GM18505 (cell line): Measurements from ENCODE around the gene DNER.
"Not testable (repeated sequence)": the region's sequence is repeated elsewhere in the genome, so short reads cannot be mapped to it uniquely, and the experiment has no call there.

Experiments used
- ATAC-seq: cut with Tn5 transposase; IDR thresholded peaks from one replicate; pipeline ENCODE4 v1.9.1; 2021; ENCODE audit not compliant: unreplicated experiment
- POLR2A ChIP-seq: IDR thresholded peaks from 4 replicates; pipeline ENCODE4 v1.6.1; 2011; ENCODE audit warnings: borderline replicate concordance; ENCODE audit not compliant: insufficient read depth, insufficient read length; ENCODE audit errors: extremely low read depth

Gene DNER

DNA sequence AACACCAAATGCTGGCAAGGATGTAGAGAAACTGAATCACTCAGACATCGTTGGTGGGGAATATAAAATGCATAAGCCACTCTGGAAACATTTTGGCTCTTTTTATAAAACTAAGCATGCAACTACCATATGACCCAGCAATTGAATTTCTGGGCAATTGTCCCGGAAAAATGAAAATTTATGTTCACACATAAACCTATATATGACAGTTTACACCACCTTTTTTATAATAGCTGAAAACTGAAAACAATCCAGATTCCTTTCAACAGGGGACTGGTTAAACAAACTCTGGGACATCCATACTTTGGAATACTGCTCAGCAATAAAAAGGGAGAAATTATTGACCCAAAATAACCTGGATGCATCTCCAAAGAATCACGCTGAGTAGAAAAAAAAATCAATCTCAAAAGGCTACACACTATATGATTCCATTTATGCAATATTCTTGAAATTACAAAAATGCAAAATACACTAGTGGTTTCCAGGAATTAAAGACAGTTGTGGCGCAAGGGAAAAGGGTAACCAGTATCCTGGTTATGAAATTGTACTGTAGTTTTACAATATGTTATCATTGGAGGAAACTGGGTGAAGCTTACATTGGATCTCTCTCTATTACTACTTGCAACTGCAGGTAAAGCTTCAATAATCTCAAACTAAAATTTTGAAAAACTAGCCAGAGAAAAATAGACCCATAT is 313.0 kb downstream of the DNER start:
- TF ChIP-seq POLR2A, result no peak
- ATAC-seq, result no peak

DNA sequence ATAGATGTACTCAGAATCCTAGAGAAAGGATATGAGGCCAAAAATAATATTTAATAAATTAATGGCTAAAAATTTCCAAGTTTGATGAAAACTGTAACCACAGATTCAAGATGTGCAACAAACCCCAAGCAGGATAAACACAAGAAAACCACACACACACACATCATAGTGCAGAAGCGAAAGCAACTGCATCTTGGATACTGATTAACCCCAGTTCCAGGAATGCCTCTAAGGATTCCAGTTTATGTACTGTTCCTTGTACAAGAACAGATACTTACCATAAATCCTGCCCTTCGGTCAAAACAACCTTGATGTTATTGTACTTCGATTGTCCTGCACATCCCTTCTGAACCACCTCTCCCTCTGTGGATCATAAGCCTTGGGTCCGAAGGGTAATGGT is 320.4 kb downstream of the DNER start:
- TF ChIP-seq POLR2A, result no peak

DNA sequence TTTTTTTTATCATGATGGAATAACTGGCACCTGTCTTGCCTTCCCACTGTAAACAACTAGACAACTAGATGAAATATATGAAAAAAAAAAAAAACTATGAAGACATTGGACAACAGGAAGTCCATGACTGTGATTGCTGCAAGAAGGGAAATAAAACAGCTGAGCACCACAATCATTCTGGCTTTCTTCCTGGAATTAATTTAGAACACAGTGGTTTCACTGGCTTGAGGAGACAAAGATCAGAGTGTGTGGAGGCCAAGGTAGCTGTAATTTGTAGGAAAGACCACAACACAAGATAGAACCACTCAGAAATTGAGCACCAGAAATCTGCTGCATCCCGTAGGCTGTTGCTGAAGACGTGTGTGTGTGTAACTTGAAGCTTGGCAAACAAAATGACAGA is 322.2 kb downstream of the DNER start:
- no peak for ATAC-seq
- no peak for TF ChIP-seq POLR2A

More for the DNA sequence above, 320.4 kb downstream of the DNER start:
- no peak for ATAC-seq

DNA sequence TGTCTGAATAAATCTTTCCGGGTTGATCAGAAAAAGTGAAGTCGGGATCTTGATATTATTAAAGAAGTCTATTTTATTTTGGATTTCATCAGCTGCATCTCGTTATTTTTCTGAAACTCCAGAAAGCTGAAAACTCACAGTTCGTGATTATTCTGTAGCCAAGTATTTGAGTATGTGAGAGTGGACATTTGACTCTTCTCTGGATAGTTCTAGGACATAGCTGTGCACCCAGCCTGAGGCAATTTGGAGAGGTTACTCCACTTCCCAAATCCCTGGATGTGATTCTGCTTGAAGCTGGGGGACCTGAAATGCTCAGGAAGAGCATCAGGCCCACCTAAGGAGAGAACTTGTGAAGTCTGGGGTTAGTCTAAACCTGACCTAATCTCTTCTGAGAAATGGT is 325.6 kb downstream of the DNER start:
- no peak for ATAC-seq
- no peak for TF ChIP-seq POLR2A

DNA sequence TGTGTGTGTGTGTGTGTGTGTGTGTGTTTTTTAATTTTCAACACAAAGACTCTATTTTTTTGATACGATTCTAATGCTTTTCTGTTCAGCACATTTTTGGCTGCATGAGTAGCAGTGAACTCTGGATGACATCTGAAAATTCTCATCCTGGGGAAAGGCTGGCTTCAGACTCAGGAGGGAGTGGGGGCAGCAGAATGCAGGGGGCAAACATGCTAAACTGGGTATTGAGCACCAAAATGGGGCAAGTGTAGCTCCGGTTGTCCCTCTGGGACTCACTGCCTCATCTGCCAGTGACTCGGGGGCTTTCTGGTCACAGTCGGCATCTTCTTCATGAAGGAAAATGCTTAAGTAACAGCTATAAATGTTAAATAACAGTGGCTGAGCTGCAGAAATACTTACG is 326.5 kb downstream of the DNER start:
- TF ChIP-seq POLR2A, result no peak
- ATAC-seq, result no peak

DNA sequence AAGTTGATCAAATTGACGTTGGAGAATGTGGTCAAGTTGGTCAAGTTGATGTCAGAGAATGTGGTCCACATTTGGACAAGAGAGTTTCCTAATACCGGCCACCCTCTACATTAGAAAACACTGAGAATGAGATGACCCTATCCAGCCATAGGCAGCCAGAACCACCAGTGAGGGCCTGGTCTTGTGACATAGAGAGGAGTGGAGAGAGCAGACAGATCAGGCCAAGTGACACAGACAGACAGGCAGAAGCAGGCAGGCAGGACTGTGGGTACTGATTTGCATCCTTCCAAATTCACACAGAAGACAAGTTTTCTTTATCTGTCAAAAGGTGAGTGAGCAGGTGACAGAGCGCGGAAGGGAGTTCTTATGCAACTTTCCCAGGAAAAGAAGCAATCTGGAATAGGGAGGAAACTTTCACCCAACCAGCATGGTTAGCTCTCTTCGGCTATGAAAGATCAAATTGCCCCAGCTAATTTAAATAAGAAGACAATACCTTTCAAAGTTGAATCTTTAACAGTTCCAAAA is 334.2 kb downstream of the DNER start:
- ATAC-seq, result no peak
- TF ChIP-seq POLR2A, result no peak

DNA sequence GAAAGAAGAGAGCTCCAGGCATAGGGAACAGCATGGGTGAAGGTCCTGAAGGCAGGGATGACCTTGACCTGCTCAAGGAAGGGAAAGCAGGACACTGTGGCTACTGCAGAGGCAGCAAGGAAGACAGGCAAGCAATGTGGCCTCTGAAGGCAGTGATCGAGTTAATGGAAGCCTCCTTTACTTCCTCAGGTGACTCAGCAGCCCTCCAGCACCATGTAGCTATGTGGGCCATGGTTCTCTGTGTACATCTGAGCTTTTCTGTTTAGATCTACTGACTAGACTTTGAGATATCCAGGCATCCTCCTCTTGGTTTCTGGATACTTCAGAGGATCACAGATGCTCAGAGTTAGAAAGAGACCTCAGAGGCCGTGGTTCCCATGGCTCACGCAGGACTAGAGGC is 336.0 kb downstream of the DNER start:
- no peak for TF ChIP-seq POLR2A
- no peak for ATAC-seq

DNA sequence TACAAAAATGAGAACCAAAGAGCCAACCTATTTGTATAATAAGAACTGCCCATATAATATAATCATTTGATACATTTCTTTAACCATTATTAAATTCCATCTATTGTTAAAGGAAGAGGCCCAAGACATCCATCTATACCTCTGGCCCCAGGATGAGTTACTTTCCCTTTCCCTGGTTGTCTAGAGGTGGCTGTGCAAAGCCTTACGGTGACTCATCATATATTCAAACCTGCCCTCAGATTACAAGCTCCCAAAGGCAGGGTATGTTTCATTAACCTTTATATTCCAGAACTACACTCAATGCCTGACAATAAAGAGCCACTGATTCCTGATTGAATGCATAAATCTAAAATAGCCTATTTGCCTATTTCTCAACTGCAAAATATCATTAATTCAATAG is 337.5 kb downstream of the DNER start:
- no peak for ATAC-seq
- TF ChIP-seq POLR2A, result no peak

DNA sequence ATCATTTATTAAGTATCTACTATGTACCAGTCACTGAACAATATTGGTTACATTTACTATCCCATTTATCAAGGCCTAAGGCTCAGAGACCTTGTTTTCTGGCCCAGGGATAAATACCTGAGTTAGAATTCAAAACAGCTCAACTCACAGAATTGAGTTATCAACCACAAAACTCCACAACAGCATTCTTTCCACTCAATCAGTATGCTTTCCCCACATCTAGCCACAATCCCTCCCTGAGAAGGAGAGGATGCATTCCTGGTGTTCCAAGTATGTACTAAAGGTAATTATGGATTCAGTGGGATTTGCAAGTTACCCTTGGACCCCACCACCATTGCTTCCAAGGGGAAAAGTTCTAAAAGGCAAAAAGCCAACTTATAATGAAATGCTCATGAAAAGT is 339.1 kb downstream of the DNER start:
- no peak for ATAC-seq
- TF ChIP-seq POLR2A, result no peak

DNA sequence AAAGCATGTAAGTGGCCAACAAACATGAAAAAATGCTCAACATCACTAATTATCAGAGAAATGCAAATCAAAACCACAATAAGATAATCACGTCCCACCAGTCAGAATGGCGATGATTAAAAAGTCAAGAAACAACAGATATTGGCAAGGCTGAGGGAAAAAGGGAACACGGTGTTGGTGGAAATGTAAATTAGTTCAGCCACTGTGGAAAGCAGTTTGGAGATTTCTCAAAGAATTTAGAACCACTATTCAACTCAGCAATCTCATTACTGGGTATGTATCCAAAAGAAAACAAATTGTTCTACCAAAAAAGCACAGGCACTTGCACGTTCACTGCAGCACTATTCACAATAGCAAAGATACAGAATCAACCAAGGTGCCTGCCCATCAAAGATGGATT is 341.0 kb downstream of the DNER start:
- not testable (repeated sequence) for ATAC-seq

DNA sequence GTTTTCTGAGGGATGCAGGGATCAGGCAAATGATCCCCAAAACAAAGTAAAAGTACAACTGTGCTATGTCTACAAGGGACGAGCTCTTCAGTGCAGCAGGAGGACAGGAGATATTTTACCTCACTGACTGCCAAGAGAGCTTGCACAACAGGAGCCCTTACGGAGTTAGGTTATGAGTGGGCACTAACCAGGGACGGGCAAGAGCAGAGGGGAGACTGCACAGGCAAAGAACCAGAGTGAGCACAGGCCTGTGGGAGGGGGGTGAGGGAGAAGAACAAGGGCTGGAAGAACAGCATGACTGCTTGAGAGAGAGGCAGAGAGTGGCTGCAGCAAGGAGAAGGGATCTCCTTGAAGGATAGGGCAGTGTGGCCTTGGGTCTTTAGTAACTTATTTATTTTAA is 342.1 kb downstream of the DNER start:
- TF ChIP-seq POLR2A, result no peak
- ATAC-seq, result no peak

DNA sequence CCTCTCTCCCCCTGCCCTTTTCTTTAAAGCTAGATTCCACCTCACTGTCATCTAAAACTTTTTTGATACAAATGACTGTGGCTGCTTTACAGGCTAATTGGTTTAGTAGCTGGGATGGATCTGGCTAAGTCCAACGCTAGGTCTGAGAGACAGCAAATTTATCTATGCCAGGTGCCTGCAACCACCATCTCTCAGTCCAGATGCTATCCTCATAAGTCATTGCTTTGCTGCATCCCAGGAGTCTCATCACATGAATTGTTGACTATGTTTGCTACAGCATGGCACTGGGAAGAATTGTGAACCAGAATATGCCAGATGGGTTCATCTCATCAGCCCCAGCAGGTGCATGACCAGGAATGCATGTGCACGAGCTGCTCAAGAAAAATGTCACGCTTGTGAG is 343.3 kb downstream of the DNER start:
- ATAC-seq, result no peak
- TF ChIP-seq POLR2A, result no peak

DNA sequence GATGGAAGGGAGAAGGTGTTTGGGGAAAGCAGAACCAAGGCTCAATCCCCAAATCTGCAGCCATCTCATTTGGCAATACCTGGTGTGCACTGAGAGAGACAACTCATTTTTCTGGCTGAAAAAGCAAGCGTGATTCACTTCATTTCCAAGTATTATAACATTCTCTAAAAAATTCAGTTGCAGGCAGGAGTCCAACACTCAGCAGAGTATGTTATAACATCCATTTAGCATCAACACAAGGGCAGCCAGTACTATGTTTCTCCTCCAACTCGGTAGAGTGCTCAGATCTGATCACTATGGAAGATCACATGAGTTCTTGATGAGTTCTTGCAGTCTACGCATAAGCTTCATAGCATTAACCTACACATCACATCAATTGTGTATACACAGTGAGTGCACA is 343.8 kb downstream of the DNER start:
- no peak for ATAC-seq
- TF ChIP-seq POLR2A, result no peak

DNA sequence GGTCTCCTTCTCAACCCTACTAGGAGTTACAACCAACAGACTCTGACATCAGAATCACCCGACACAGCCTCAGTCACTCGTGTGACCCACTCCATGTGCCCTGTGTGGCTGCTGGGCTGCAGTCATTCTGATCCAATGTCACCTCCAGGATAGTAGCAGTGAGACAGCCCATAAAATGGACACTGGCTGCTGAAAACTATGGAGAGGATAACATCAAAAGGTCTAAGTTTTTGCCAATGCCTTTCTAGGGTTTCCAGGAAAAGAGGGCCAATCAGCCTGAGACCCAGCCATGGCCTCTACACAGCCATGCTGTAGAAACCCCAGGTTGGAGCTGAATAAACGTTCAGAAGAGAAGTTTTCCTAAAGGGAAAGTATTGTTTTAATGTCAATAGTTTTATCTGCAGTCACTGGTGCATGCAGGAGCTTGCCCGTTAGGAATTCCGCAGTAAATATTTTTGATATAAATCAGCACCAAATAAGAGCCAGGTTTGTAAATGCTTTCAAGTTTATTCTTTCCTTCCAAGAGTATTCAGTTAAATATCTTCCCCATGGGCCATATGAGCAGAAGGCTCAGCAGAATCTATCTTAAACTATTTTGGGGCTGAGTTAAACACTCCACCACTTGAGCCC is 351.1 kb downstream of the DNER start:
- TF ChIP-seq POLR2A, result no peak
- ATAC-seq, result no peak
